HG02798 (cell line): Measurements from ENCODE around the gene DNAJB8.

ENCODE experiments used
- ATAC-seq: cut with Tn5 transposase; IDR thresholded peaks from one replicate; pipeline ENCODE4 v1.9.1; 2021; ENCODE audit warnings: mild to moderate bottlenecking; ENCODE audit not compliant: unreplicated experiment, poor library complexity

Gene DNAJB8

GRCh38 chr3:128416578-128417211, 50.0 kb downstream of the DNAJB8 start:
- ATAC-seq, result no peak

GRCh38 chr3:128415773-128416577, 50.7 kb downstream of the DNAJB8 start:
- ATAC-seq, result no peak

- ATAC-seq, result no peak
Observed at GRCh38 chr3:128415200-128415772, 51.4 kb downstream of the DNAJB8 start.

DNA sequence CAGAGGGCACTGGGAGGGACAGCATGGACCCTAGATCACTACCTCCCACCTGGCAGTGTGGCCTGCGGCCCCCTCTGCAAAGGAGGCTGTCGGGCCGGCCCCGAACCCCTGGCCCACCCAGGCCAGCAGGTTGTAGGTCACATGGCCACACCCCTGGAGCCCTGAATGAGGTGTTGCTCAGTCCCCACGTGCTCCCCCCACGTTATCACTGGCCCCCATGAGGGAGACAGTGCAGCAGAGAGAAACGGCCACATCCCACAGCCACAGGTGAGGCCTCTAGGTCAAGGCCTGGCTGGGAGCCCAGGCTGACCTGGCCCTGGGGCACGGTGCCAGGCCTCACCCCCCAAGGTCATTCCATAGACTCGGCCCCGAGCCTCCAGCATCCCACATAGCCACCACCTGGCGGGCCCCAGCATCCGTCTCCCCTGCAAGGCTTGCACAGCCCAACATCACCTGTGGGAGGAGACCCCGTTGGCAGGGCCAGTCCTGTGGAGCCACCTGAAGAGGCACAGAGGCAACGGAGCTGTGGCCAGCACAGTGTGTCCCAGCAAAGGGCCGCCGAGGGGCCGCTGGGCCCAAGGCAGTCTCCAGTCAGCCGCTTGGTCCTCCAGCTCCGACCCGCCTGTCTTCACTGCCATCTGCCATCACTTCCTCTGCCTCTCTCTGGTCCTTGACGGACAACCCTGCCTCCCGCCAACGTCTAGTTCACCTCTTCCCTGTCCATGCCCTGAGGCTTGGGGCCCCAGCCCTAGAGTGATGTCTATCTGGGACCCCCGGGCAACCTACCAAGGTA, 53.1 kb downstream of the DNAJB8 start:
- no peak for ATAC-seq

- ATAC-seq, result no peak
Observed at GRCh38 chr3:128413003-128413370, 53.7 kb downstream of the DNAJB8 start.
